Epithelial cell of esophagus (primary cell): Measurements from ENCODE around the gene GALNT12.

Experiments
- DNase-seq: peaks from one replicate; pipeline ENCODE4 v3.0.0; 2010; ENCODE audit warnings: low read depth
- H3K4me3 ChIP-seq: 2 replicates; pipeline ENCODE4 v1.5.1; 2011; ENCODE audit warnings: mild to moderate bottlenecking, low read length, control low read depth
- TF ChIP-seq, protein P1 (sequence below): IDR thresholded peaks from 2 replicates; pipeline ENCODE4 v1.5.1; 2011; ENCODE audit warnings: low read depth, mild to moderate bottlenecking, low read length, control low read depth, inconsistent platforms; ENCODE audit not compliant: insufficient read depth; ENCODE audit errors: missing control alignments

The GALNT12 gene

DNA sequence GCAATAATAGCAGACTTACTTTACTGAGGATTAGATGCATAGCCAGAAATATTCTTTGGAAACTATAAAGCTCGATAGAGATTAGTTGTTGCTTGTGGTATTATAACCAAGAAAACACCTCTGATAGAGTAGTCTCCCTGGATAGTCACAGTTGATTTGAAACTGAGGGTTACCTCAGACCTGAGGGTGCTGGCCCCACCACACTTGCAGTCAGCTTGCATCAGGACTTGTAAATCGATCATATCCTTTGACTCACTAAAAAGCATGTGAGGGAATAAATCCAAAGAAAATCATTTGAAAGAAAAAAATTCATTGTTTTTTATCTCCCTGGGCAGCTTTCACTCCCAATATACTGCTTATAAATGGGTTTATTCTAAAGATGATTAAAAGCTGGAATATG, 39.4 kb downstream of the GALNT12 start:
- H3K4me3 ChIP-seq = no peak overlapping the region
- TF ChIP-seq, protein P1, sequence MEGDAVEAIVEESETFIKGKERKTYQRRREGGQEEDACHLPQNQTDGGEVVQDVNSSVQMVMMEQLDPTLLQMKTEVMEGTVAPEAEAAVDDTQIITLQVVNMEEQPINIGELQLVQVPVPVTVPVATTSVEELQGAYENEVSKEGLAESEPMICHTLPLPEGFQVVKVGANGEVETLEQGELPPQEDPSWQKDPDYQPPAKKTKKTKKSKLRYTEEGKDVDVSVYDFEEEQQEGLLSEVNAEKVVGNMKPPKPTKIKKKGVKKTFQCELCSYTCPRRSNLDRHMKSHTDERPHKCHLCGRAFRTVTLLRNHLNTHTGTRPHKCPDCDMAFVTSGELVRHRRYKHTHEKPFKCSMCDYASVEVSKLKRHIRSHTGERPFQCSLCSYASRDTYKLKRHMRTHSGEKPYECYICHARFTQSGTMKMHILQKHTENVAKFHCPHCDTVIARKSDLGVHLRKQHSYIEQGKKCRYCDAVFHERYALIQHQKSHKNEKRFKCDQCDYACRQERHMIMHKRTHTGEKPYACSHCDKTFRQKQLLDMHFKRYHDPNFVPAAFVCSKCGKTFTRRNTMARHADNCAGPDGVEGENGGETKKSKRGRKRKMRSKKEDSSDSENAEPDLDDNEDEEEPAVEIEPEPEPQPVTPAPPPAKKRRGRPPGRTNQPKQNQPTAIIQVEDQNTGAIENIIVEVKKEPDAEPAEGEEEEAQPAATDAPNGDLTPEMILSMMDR = no peak
- DNase-seq = no peak

DNA sequence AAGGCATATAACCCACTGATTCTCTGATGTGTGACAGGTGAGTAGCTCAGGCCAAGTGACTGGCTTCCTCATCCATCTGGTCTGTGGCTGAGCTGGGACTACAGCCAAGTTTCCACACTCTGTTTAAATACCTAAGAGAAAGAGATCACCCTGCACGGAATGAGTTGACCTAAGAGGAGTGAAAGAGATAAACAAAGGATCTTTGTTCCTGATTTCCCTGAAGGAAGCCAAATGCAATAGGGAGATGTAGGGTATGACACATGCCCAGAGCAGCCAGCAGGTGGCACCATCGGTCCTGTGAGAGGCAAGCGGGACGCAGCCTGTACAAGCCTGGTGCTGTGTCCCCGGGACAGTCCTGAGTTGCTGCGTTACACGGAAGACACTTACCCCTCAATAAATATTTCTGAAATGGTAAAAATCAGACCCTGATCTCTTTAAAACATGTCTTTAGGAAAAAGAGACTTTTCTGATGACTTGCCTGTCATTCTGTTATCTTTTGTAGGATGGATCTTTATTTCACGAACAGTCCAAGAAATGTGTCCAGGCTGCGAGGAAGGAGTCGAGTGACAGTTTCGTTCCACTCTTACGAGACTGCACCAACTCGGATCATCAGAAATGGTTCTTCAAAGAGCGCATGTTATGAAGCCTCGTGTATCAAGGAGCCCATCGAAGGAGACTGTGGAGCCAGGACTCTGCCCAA, 41.1 kb downstream of the GALNT12 start:
- no peak overlapping the region for H3K4me3 ChIP-seq
- peak; percentile 89 for DNase-seq
- TF ChIP-seq, protein P1 = peak; percentile 95

DNA sequence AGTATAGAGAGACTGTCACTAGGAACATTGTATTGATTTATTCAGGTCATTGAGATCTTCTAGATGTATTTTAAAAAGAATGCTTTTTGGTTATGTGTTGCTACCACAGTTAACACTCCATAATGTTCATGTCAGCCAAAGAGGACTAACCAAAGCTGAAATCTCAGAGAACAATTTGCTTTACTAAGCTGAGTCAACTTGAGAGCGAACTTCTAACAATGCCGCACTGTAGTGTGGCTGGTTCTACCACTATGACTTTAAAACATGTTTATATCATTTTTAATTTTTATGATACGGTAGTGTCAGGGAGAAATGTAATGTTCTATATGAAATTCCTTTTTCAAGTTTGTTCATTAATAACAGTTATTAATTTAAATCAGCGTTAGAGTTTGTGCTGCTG, 42.1 kb downstream of the GALNT12 start:
- TF ChIP-seq, protein P1 = no peak
- no peak overlapping the region for H3K4me3 ChIP-seq
- DNase-seq = no peak

DNA sequence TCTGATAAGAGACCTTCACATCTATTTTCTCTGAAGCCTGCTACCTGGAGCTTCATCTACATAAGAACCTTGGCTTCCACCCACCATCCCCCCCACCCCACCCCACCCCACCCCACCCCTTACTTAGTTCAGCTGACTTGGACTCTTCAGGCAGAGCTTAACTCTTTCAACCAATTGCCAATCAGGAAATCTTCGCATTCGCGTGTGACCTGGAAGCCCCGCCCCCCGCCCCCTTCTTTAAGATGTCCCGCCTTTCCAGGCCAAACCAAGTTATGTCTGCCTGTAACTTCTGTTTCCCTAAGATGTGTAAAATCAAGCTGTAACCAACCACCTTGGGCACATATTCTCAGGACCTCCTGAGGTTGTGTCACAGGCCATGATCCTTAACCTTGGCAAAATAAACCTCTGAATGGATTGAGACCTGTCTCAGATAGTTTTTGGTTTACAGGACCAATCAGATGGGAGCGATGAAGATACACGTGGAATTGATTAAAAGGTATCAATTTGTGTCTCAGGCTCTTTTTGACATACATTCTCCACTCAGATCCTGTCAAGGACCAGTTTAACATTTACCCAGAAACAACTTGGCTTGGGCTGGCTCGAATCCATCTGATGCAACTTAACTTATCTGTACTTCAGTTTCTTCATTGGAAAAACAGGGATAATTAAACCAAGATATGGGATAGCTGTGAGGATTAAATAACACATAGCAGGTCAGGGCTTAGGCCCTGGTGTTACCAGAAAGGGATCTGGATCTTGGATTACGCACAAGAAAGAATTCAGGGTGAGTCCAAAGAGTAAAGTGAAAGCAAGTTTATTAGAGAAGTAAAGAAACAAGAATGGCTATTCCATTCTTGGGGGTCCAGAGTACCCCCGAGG, 43.6 kb downstream of the GALNT12 start:
- DNase-seq = no peak
- H3K4me3 ChIP-seq = no peak overlapping the region
- TF ChIP-seq, protein P1 = no peak

DNA sequence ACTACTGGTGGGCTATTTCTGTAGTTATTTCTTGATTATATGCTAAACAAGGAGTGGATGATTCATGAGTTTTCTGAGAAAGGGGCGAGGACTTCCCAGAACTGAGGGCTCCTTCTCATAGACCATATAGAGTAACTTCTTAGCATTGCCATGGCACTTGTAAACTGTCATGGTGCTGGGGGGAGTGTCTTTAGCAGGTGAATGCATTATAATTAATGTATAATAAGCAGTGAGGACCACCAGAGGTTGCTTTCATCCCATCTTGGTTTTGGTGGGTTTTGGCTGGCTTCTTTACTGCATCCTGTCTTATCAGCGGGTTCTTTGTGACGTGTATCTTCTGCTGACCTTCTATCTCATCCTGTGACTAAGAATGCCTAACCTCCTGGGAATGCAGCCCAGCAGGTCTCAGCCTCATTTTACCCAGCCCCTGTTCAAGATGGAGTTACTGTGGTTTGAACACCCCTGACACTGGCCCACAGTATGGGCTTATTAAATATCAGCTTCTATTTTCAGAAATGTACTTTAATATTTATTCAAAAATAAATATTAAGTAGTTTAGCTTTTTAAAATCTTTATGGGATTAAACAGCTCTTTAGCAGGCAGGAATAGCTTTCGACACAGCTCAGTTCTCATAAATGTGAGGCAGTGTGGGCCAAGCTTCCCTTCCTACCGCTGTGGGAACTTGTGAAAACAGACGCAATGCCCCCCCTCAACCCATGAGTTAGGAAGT, 44.4 kb downstream of the GALNT12 start:
- H3K4me3 ChIP-seq = no peak overlapping the region
- TF ChIP-seq, protein P1 = no peak
- peak; percentile 43 for DNase-seq

DNA sequence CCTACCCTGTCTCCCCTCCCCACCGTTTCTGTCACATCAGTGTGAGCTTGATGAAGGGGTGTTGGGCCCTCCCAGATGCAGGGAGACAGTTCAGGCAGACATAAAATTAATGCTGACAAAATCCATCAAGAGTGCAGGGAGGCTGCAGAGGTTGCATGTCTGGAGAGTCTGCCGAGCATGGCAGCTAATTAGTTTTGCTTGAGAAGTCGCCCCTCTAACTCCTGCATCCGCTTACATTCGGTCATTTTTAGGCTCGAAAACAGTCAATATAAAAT, 44.9 kb downstream of the GALNT12 start:
- no peak for DNase-seq
- TF ChIP-seq, protein P1 = no peak
- no peak overlapping the region for H3K4me3 ChIP-seq
